HTR-8/SVneo (cell line): ENCODE results near the gene FCHSD2.
"Not testable (repeated sequence)": the region's sequence is repeated elsewhere in the genome, so short reads cannot be mapped to it uniquely, and the experiment has no call there.

Experiments
- DNase-seq: peaks from one replicate; pipeline ENCODE4 v3.0.0; 2011; ENCODE audit warnings: low spot score, mixed read lengths; ENCODE audit not compliant: insufficient read length
- FAIRE-seq: peaks from 2 replicates; lab custom pipeline; 2011; peaks lifted over from hg19 to GRCh38; lab: Jason Lieb, UNC

FCHSD2 gene

DNA sequence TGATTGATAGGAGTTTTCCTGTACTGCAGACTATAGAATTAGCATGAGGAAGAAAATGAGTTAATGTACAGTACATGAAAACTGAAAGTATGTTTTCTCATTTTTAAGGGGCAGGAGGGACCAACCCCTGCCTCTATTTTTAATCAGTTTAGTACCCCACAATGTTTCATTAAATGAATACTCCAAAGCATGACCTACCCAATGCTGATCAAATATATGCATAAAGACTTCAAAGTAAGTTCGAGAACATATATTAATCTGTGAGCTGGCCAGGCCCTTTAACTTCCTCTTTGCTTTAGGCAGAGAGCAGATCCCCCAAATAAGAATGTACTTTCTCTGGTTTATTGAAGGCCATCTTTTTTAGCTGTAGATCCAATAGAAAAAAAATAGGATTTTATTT, 161.0 kb downstream of the FCHSD2 start:
- DNase-seq, result no peak
- FAIRE-seq, result no peak

- not testable (repeated sequence) for DNase-seq, FAIRE-seq
Measured at GRCh38 chr11:72977782-72978181, 164.3 kb downstream of the FCHSD2 start.

GRCh38 chr11:72976522-72976892, 165.6 kb downstream of the FCHSD2 start:
- FAIRE-seq, DNase-seq: not testable (repeated sequence)

GRCh38 chr11:72975778-72976521, 166.2 kb downstream of the FCHSD2 start:
- DNase-seq, result peak; percentile 51
- FAIRE-seq, result no peak

GRCh38 chr11:72974487-72975205, 167.5 kb downstream of the FCHSD2 start:
- FAIRE-seq (no peak), DNase-seq (no peak)

DNA sequence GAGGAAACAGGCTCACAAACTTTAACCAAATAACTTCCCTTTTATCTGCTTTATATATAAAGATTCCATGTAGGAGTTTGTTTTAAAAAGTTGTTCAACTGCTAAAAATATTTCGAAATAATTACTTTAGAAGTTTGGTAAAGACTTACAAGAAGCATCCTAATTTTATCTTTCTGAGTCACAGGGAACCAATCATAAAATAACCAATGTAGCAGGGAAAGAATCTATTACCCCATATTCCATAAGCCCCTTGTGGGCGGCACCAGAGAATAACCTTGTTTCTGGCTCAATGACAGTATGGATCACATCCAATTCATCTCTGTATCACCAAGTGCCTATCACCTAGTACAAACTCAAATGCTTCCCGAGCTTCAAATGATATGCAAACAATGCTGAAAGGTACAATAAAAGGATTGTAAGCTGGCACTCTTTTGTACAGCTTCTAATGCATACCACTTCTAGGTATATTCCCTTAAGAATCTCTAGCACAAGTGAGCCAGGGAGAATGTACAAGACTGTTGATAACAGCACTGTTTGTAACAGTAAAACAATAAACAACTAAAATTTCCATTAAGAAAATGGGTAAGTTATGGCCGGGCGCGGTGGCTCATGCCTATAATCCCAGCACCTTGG, 169.5 kb downstream of the FCHSD2 start:
- FAIRE-seq (no peak), DNase-seq (no peak)

DNA sequence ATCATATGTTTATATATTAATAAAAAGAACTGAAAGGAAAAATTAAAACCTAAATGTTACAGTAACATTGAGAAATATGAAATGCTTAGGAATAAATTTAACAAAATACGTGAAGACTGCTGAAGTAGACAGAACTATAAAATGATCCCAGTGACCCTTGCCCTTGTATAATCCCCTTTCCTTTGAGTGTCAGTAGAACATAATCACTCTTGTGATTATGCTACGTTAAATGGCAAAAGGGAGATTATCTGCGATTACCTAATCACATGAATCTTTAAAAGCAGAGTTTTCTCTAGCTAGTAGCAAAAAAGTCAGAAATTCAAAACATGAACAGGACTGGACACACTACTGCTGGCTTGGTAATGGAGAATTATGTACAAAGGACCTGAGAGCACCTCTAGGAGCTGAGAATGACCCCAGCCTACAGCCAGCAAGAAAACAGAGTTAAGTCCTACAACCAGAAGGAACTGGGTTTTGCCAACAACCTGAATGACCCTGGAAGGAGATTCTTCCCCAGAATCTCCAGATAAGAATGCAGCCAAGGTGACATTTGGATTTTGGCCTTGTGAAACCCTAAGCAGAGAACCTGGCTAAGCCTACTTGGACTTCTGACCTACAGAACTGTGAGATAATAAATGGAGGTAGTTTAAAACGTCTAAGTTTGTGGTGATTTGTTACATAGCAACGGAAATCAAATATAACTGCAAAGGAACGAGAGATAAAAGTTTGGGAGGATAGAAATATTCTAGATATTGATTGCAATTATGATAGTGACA, 170.7 kb downstream of the FCHSD2 start:
- DNase-seq, result no peak
- no peak for FAIRE-seq

- DNase-seq (no peak), FAIRE-seq (peak; percentile 13)
Measured at GRCh38 chr11:72970557-72971118, 171.5 kb downstream of the FCHSD2 start.

- DNase-seq, result peak; percentile 19
- FAIRE-seq, result no peak
Measured at GRCh38 chr11:72969894-72970335, 172.2 kb downstream of the FCHSD2 start.

- FAIRE-seq (no peak), DNase-seq (no peak)
Measured at GRCh38 chr11:72968390-72968789, 173.7 kb downstream of the FCHSD2 start.

- no peak for DNase-seq
- no peak for FAIRE-seq
Measured at GRCh38 chr11:72965672-72966071, 176.4 kb downstream of the FCHSD2 start.

DNA sequence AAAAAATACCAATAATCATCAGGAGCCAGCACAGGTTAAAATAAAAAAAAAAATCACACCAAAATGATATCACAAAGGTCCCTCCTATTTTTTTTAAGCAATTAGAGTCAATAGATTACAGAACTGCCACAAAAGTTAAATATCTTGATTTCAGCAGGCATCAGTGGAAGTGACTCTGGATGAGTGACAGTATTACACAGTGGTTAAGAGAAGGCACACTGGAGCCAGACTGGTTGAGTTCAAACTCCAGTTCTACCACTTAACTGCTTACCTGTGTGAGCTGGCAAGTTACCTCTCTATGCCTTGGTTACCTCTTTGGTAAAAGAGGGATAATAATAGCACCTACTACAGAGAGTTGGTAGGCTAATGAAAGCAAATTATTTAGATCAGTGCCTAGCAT, 179.4 kb downstream of the FCHSD2 start:
- no peak for FAIRE-seq
- no peak for DNase-seq

- DNase-seq (no peak), FAIRE-seq (no peak)
Measured at GRCh38 chr11:72962084-72962483, 180.0 kb downstream of the FCHSD2 start.

DNA sequence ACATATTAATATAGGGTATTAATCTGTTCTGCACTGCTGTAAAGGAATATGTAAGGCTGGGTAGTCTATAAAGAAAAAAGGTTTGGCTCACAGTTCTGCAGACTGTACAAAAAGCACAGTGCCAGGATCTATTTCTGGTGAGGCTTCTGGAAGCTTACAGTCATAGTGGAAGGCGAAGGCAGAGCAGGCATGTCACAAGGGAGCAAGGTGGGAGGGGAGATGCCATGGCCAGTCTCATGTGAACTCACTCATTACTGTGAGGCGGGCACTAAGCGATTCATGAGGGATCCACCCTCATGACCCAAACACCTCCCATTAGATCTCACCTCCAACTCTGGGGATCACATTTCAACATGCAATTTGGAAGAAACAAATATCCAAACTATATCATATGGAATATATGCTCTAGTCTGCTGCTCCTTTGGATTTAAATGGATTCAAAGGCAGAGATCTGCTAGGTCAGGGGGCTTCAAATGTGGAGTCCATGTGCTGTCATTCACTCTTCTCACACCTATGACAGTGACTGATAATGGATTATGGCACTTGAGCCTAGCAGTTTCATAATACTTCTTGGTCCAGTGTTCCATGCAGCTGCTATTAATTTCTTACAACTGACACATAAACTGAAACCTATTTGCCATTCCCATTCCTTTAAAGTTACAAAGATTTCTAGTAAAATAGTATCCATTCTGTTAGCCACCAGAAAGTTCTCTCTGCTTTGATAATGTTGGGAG, 182.0 kb downstream of the FCHSD2 start:
- no peak for DNase-seq
- no peak for FAIRE-seq

DNA sequence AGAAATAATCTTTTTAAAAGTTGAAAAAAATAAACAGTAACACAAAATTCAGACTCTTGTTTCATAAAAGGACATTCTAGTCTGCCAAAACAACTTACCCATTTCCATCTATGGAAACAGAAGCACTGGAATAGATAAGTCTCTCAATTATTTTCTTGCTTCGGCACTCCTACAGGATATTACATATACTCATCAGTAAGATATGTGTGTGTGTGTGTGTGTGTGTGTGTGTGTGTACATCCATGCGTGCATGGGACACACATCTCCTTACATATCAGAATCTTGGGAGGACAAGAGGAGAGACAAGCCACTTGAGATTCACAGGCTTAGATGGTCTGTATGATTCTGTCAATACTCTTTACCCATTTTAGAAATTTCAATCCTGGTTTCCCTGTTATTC, 183.3 kb downstream of the FCHSD2 start:
- DNase-seq, result no peak
- no peak for FAIRE-seq

DNA sequence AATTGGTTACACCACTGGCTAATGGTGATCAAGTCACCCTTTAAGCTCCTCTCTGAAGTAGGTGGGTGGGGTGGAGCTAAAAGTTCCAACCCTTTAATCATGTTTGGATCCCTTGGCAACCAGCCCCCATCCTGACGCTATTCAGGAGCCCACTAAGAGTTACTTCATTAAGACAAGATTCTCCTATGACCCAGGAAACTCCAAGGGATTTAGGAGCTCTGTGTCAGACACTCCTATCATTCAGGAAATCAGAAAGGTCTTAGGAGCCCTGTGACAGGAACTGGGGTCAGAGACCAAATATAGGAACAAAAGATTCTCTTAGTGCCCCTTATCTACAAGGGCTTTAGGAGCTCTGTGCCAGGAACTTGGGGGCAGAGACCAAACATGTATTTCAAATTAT, 186.7 kb downstream of the FCHSD2 start:
- DNase-seq (no peak), FAIRE-seq (no peak)

GRCh38 chr11:72954860-72955259, 187.3 kb downstream of the FCHSD2 start:
- FAIRE-seq, result no peak
- no peak for DNase-seq

GRCh38 chr11:72953637-72954036, 188.5 kb downstream of the FCHSD2 start:
- no peak for DNase-seq
- no peak for FAIRE-seq

GRCh38 chr11:72951888-72952287, 190.2 kb downstream of the FCHSD2 start:
- FAIRE-seq, result no peak

More at GRCh38 chr11:72951888-72952287, 190.2 kb downstream of the FCHSD2 start:
- DNase-seq, result no peak
